GM21723 (cell line): Measurements from ENCODE around the gene KLHL41.
A peak's percentile ranks its signal among the peaks of the same experiment; 100 is the strongest.

ENCODE experiments used
- ATAC-seq: cut with Tn5 transposase; IDR thresholded peaks from one replicate; pipeline ENCODE4 v1.9.1; 2021; ENCODE audit warnings: mild to moderate bottlenecking, moderate library complexity; ENCODE audit not compliant: unreplicated experiment

The KLHL41 gene

DNA sequence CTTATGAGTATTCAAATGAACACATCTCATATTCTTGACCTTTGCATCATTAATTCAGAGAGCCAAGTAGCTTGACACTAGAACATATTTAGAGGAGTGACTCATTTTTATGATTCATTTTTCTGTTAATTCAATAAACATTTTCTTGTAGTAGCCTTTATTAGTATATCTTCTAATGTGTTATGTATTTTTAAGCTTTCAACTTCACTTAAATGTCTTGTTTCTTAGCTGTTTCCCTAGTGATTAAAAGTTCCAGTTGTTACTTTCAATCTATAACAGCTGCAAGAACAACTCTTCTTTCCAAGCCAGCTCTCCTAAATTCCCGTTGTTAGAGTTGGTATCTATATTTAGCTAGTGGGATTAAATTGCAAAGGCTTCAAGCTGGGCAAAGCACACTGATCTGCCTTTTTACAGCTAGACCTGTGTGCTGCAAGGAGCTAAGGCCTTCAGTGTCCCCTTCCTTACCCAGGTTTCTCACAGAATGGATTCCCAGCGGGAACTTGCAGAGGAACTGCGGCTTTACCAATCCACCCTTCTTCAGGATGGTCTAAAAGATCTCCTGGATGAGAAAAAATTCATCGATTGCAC, at the start of gene KLHL41:
Gene KLHL41 (plus strand): TSS at position 405 of the 588 bp plus-strand sequence. CDS start 77 bp downstream, at position 482.
- no peak for ATAC-seq

DNA sequence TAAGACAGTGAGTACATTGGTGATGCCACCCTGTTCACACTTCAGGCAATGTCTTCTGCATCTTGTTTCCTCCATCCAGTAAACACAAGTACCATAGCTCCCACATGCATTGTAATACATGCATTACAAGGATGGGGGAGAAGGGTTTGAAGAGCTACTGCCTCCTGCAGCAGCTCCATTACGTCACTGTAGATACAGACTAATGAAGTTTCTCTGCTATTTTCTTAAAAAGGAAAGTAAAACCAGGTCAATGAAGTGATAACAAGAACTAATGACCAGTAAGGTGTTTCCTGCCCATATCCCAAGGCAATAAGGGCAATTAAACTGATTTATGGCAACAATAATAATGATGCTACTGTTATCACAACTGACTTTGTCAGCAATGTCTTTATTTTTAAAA, 48.4 kb upstream of the KLHL41 start:
- no peak for ATAC-seq

DNA sequence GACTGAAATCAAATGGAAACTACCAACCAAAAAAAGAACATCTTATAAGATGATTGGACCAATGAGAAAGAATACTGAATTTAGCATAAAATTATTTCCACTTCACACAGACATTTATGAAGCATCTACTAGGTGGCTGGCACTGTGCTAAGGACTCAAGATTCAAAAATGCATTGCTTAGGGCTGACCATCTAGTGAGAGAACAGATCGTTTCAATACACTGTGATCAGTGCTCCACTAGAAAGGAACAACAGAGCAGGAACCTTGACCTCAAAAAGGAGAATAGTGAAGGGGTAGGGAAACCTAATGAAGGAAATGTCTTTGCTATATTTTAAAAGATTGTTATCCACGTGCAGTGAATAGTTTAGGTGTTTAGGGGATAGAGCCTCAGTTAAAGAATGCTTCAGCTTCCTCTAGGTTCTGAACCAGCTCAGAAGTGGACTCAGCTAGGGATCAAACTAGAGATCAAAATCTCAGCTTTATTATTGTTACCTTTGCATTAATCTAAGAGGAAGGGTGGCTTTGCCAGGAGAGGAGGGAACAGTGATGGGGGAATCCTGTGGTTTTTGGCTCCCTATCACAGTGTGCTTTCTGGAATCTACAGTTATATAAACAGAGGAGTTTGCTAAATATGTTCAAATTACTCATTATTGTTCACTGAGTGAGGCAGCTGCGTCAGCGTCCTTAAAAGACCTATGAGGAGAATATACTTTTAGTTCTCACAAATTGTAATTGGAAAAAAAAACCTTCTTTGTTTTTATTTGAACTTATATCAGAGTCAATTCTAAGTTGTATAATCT, 46.4 kb upstream of the KLHL41 start:
- ATAC-seq: no peak

DNA sequence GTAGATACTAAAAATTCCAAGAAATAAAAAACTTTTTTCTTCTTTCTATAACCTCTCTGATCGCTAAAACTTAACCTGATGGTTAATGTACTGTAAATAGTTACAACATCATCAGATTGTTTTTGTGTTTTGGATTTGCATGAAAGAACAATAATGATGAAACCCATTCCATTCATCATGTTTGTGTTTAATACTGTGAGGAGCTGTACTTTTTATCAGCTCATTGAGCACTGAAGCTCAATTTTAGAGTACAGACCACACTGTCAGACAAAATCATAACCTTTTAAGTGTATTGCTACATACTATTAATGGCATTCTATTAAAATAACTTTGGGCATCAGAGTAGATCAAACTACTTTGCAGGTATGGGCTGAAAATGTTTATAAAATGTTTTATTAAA, 45.0 kb upstream of the KLHL41 start:
- ATAC-seq: no peak

DNA sequence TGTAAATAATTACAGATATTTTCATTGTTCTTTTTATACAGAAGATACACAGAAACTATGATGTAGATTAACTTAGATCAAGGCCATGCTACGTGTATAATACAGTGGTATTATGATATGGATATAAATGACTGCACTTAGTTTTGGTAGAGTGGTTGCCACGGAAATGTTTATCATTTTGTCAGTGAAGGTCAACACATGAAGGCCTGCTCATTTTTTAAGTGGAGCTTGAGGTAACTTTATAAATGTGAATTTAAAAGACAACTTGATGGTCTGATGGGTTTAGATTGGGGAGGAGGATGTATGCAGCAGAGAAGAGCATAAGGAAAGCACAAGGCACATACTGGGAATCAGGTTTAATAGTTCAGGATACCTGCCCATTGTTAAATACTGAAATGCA, 44.6 kb upstream of the KLHL41 start:
- ATAC-seq: no peak

DNA sequence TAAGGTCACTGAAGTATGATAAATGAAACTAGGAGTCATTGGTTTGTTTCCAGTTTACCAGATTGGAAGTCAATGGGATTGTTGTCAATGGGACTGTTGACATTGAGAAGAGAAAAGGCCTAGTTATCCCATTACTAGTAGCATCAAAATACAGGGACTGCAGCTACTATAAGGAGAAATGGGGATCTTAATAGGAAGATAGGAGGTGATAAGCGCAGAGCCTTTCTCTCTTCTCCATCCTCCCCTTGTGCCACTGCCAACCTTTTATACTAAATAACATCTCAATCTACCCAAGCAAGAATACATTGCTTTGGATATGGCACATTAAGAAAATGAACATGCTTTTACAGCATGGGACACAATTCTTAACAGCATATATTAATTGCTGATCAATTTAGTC, 40.7 kb upstream of the KLHL41 start:
- ATAC-seq: no peak

DNA sequence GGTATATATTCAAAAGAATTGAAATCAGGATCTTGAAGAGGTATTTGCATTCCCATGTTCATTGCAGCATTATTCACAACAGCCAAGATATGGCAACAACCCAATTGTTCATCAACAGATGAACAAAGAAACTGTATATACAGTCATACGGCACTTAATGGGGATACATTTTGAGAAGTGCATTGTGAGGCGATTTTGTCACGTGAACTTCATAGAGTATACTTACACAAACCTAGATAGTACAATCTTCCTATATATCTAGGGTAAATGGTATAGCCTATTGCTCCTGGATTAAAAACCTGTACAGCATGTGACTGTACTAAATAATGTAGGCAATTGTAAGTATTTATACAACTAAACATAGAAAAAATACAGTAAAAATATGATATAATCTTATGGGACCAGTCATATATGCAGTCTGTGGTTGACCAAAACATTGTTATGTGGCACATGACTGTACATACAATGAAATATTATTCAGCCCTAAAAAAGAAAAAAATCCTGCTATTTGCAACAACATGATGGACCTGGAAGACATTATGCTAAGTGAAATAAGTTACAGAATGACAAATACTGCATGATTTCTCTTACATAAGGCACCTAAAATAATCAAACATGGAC, 39.4 kb upstream of the KLHL41 start:
- ATAC-seq: no peak

DNA sequence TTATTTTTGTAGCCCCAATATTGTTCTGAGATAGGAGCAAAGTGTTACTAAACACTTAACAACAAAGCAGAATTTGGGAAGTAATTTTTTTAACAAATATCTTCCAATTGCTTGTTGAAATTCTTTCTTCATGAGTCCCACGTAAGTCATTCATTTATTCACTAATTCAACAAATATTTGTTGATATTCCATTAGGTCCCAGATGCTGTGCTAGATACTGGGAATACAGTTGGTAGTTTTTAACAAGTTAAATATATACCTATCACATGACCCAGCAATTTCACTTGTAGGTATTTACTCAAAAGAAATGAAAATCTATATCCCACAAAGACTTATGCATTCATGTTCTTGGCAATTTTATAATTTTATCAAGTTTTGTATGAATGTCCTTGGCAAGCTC, 37.3 kb upstream of the KLHL41 start:
- ATAC-seq: no peak

DNA sequence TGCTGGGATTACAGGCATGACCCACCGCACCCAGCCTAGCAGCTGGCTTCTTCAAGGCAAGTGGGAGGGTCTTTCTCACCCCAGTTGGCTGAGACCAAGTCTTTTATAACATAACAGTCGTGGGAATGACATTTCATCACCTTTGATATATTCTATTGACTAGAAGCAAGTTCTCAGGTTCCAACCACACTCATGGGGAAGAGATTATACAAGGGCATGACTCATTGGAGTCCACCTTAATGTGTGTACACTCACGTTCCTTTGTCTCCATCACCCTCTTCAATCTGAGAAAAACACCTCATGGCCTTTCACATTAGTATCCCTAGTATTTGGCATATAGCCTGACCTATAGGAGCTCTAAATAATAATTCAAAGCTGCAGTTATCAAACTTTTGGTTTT, 33.0 kb upstream of the KLHL41 start:
- no peak for ATAC-seq

DNA sequence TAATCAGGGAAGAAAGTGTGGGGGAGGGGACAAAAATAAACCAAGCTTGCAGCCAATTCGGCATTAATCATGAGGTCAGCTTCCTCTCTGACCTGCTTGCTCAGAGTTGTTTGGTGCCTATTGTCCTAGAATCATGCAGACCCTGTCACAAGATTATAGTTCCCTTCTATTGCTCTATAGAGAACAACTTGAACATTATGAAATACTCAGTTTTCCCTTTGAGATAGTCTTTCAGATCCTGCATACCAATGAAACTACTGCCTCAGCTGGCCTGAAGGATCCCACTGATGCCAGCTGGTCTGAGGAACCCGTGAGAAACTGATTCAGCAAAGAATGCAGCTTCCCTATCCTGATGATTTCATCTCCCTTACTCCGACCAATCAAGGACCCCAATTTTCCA, 31.2 kb upstream of the KLHL41 start:
- no peak for ATAC-seq

DNA sequence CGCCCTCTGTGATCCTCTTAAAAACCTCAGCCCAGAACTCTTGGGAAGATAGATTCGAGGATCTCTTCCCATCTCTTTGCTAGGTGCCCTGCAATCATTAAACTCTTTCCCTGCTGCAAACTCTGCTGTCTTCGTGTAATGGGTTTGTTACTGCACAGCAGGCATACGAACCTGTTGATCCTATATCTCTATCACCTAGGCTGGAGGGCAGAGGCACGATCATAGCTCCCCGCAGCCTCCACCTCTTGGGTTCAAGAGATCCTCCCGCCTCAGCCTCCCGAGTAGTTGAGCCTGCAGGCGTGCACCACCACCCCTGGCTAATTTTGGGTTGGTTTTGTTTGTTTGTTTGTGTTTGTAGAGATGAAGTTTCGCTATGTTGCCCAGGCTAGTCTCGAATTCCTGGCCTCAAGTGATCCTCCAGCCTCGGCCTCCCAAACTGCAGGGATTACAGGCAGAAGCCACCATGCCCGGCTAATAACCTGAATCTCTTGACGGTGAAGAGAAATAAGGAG, 30.7 kb upstream of the KLHL41 start:
- ATAC-seq: no peak

DNA sequence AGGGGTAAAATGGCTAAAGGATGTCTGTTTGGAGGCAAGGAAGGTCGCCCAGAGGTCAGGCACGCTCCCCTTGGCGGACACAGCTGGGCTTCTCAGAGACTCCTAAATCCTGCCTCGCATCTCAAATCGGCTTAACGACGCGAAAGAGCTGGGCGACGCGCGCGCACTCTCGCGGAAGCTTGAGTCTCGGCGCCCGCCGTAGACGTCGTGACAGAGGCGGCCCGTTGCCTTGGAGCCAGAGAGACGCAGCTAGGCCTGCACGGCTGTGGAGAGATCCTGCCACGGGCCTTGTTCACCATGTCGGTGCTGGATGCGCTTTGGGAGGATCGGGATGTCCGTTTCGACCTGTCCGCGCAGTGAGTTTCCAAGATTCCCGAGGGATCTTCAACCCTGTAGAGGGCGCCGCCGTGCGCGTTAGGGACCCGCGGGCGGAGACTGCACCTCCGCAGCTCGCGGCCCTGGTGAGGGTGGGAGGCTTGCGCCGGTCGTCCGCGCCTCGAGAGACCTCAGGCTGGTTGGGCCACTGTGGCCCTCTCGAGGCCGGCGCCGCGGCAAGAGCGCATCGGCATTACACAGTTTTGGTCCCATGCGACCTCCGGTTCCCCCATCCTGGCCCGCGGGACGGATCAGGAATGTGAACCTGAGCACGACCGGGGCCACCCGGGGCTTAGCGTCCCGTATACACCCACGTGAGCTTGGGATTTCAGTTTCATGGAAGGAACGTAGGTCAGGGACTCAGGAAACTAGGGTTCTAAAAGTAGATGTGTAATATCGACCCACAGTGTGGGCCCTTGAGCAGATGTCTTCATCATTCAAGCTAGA, 30.0 kb upstream of the KLHL41 start, which contains the start of gene BBS5:
Gene BBS5 (plus strand): TSS at position 238 of the 822 bp plus-strand sequence. CDS start 60 bp downstream, at position 298.
- ATAC-seq: peak; percentile 99

DNA sequence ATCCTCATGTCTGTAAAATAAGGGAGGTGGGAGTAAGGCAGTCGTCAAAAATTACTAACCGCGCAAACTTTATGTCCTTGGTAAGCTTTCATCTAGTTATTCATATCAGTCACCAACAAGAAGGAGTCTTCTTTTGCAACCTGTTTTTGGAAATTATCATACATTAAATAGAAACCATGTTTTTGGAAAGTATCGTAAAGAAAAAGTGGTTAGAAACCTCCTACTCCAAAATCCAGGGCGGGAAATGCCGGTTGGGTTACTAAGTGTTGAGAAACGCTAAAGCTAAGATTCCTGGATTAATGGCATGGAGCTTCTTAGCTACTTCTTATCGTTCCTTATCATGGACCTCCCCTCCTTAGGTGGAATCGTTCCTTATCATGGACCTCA, 29.4 kb upstream of the KLHL41 start:
- peak; percentile 3 for ATAC-seq

DNA sequence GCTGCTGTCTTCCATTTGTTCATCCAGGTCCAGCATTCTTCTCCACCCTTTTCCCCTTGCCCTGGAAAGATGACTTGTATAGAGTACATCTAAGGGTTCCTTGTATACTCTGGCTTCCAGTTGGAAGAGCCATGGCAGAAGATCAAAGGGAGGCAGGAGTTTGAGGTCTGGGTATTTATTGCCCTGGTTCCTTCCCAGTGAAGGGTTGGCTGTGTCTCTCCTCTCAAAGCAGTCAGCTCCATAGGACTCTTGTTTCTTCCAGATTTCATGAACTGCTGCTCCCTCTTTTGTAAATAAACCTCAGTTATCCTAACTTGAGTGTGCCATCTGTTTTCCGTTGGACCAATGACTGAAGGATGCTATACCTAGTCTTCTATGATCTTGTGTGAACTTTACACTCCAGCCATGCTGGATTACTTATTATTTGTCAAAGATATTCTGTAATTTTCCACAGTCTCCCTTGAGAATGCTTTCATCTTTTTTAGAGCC, 23.8 kb upstream of the KLHL41 start:
- ATAC-seq: no peak

DNA sequence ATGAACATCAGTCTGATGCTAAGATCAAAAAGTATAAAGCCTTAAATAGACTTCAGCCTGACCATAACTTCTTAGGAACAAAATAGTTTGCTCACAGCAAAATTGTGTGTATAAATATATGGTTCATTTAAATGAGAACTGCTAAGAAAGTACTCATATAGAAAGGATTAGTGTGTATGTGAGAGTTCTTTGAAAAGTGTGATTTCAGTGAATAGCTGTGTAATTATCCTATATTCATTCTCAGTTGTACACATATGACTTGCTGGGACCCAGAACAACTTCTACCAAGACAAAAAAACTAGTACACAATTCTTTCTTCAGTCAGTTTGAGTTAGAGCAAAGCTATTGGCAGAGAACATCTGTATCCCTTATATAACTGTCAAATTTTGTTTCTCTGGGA, 23.0 kb upstream of the KLHL41 start:
- ATAC-seq: no peak

DNA sequence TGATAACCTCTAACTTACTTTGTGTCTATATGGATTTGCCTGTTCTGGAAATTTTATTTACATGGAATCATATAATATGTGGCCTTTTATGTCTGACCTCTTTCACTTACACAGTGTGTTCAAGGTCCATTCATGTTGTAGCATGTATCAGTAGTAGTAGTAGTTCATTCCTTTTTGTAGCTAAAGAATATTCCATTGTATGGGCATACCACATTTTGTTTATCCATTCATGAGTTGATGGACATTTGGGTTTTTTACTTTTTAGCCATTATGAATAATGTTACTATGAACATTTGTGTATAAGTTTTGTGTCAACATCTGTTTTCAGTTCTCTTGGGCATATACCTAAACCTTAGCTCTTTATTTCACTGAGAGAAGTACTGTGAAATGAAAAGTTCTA, 18.7 kb upstream of the KLHL41 start:
- no peak for ATAC-seq

DNA sequence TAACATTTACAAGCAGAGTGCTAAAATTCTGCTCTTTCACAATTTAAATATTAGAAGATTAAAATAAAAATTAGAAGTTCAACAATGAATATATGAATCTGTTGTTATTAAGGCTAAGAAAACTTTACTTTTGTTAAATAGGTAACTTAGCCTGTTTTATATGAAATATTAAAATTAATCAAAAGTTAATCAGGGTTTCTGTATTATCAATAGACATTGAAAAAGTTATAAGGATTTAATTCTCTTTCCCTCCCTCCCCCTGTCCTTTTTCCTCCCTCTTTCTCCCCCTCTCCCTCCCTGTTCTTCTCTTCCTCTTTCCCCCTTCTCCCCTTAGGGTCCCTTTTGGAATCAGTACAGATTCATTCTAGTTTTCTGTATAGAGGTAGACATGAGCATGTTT, 18.1 kb upstream of the KLHL41 start:
- ATAC-seq: no peak

DNA sequence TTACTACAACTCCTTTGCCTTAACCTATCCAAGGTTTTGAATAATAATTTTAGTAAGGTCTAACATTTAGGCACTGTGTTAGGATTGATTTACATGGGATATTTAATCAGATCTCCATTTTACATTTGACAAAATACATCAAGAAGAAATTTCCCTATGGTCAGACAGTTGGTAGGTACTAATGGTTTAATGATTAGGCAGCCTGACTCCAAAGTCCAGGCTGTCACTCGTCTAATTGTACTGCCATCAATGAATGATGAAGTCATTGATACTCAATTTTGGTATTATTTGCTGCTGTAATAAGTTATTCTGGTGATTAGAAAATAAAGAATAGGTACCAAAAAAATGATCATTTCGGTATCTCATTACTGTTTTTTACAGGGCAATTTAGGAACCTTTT, 16.1 kb upstream of the KLHL41 start:
- no peak for ATAC-seq

DNA sequence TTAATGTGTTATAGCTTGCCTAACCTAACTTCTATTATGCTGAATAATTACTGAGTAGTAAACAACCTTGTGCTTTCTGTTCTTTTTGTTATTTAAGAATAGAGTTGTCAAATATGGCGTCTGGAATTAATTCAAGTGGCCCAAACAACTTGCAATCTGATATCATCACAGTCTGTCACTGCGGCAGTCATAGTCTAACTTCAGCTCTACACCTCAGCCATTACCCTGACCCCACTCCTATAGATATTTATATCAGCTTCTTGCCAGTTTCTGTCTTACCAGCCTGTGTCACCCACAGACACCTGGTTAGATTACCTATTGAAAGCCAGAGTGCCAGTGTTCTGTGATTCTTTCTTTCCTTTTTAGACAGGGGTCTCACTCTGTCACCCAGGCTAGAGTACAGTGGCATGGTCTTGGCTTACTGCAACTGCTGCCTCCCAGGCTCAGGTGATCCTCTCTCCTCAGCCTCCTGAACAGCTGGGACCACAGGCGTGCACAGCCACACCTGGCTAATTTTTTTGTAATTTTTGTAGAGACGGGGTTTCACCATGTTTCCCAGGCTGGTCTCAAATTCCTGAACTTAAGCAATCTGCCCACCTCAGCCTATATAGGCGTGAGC, 14.1 kb upstream of the KLHL41 start:
- no peak for ATAC-seq

DNA sequence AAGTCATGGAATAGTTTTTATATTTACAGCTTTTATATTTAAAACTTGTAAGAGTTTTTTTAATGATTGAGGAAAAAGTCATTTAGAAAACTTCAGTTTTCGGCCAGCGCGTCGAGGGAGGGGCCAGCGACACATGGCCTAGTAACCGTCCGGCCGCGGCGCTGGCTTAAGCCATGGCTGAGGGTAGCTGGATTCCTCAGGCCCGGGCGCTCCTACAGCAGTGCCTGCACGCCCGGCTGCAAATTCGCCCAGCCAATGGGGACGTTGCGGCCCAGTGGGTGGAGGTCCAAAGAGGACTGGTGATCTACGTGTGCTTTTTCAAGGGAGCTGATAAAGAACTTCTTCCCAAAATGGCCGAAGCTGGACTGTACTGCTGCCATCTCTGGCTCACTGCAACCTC, 4.9 kb upstream of the KLHL41 start:
- ATAC-seq: no peak

DNA sequence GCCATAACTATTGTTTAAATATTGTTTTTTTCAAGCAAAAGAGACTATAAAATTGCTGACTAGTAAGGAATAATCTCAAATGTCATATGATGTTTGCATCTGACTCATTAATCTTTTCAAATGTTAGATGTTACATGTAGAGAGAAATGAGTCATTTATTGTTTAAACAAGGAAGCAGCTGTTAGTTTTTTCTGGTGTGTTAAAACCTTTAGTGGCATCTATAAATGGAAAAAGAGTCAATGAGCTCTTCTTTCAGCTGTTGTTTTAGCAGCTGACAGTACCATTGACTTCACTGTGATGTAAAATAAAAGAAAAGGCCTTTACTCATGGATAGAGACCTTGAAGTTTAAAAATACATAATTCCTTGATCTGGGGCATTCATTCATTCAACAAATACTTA, 1.8 kb upstream of the KLHL41 start:
- ATAC-seq: no peak
